ENCODE measurements around the gene NCBP3. TPM values are rescaled to one million over a fixed set of nuclear protein-coding genes. Genes with fewer than 3 reads are reported as not detected.

Gene NCBP3
- total and polyA plus RNA-seq, 2 of the 8 experiments (the other 6 are each of a cell fraction or from before 2014, with no cell fraction given) = 19.6 to 46.1 TPM

GRCh38 chr17:3759597-3760216 lies 86.3 kb downstream of the NCBP3 start (continued):
- TF ChIP-seq CEBPB (IDR thresholded peaks at IDR 0.05; ENCODE audit: low read depth, low read length) (no peak), CBX8 (IDR thresholded peaks at IDR 0.05; ENCODE audit: borderline replicate concordance, low read depth, low read length) (no peak), CHD2 (IDR thresholded peaks at IDR 0.05; ENCODE audit: low read length) (no peak), GABPA (IDR thresholded peaks at IDR 0.05; ENCODE audit: borderline replicate concordance, insufficient read depth, low read length) (no peak), SIRT6 (IDR thresholded peaks at IDR 0.05; ENCODE audit: low read length) (no peak), SRF (IDR thresholded peaks at IDR 0.05; ENCODE audit: low read depth, low read length) (no peak), USF2 (IDR thresholded peaks at IDR 0.05; ENCODE audit: low read length) (no peak)
